NCI-H345 treated with DMSO at 0.1 percent for 48 hours (cell line): ENCODE results near the gene INF2.

Source experiments
- DNase-seq: peaks from one replicate; lab custom pipeline; 2025; ENCODE audit not compliant: unreplicated experiment; lab: John Stamatoyannopoulos, UW

The INF2 gene

DNA sequence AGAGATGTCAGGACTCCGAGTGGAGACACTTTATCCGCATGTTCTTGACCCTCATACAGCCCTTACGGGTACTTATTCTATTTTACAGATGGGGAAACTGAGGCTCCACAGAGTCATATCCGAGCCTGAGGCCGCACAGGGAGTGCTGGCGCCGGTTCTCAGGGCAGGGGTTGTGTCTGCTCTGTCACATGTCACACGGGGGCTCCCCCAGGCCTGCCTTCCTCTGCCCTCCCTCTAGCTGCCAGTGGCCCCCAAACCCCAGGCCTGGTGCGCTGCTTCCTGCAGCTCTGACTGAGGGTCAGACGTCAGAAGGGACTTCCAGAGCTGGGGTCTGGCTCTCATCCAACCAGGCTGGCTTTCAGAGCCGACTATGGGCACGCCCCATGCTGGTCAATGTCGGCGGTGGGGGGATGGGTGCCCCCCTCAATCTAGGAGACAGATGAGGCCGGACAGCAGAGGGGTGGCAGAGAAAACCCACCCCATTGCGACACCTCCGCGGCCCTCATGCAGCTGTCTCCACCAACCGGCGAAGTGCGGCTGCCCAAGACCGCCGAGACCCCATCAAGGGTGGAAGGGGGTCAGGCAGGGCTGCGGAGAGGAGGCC, 811 bp upstream of the INF2 start:
- no peak for DNase-seq

- DNase-seq = no peak
Observed at GRCh38 chr14:104689881-104690711, 678 bp downstream of the INF2 start.

- DNase-seq = no peak
Observed at GRCh38 chr14:104690861-104691455, 1.5 kb downstream of the INF2 start.

DNA sequence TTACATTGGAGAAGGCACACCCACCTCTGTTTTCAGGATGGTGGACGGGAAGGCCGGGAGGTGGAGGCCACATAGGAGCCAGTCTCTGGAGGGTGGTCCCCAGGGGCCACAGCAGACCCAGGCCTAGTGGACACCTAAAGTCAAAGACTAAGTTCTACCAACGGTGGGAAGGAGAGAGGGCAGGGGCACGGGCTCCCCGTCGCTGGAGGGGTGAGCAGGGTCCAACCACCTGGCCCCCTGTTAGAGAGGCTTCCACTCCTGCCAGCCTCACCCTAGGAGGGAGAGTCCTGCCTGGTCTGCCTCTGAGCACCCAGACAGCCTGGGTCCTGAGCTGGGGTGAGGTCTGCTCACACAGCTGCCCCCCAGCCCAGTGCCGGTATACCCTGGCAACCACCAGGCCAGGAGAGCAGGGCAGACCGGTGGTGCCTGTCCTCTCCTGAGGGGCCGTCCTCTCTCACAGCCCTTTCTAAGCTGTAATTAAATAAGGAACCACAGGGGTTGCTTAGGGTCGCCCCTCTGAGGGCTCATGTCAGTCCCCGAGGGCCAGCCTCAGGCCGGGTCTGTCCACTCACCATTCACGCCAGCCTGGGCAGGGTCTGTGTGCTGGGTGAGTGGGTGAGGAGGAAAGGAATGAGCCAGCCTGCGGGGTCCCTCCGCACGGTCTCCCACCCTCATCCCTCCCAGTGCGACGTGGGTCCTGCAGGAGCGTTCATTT, 2.3 kb downstream of the INF2 start:
- no peak for DNase-seq

- no peak for DNase-seq
Observed at GRCh38 chr14:104692261-104692938, 3.0 kb downstream of the INF2 start.

- no peak for DNase-seq
Observed at GRCh38 chr14:104692939-104693315, 3.5 kb downstream of the INF2 start.

- DNase-seq = no peak
Observed at GRCh38 chr14:104693482-104694431, 4.3 kb downstream of the INF2 start.

DNA sequence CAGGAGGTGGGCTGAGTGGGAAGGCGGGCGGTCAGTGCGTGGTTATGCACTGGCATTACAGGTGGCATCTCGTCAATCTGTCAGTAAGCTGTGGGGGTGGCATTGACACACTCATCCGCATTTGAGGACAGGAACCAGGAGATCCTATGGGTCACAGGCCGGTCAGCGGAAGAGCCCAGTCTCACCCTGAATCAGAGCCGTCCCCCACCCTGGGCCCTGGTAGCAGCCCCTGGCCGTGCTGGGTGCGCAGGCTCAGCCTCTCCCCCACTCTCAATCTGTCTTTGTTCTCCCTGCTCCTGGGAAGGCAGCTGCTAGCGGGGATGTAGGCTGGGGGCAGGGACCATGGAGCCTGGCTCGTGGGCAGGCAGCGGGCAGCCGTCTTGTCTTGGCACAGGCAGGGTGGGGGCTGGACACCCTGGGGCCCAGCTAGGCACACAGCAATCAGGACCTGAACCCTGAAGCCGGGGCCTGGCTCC, 5.1 kb downstream of the INF2 start:
- no peak for DNase-seq

- no peak for DNase-seq
Observed at GRCh38 chr14:104694991-104695659, 5.7 kb downstream of the INF2 start.

GRCh38 chr14:104695660-104696000, 6.2 kb downstream of the INF2 start:
- no peak for DNase-seq

- no peak for DNase-seq
Observed at GRCh38 chr14:104696671-104697316, 7.4 kb downstream of the INF2 start.

GRCh38 chr14:104697317-104697703, 7.9 kb downstream of the INF2 start:
- no peak for DNase-seq

DNA sequence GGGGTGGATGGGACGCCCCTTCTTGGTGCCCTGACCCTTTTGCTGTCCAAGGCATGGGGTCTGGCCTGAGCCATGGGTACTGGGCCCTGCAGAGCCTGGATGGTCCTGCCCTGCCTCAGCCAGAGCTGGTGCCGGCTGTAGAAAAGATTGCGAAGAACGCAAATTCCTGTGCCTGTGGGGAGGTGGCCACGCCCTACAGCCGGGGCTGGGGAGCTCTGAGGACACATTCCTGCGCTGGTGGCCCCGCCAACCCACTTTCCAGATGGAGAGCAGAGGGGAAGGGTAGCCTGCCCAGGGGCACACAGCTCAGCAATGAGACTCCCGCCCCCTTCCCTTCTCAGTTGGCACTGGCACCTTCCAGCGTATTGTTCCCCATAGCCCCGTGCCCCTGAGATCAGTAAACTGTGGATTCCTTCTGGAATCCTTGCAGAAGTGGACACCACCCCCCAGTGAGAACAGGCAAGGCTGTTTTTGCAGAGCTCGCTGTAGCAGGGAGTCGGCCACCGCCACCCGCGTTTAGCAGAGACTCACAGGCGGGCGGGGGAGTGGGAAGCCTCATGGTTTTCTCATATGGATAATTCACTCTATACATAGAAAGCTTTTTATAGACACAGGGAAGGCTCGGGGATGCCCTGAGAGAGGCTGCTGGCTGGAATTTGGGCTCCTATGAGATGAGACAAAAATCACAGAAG, 8.6 kb downstream of the INF2 start:
- DNase-seq = no peak

DNA sequence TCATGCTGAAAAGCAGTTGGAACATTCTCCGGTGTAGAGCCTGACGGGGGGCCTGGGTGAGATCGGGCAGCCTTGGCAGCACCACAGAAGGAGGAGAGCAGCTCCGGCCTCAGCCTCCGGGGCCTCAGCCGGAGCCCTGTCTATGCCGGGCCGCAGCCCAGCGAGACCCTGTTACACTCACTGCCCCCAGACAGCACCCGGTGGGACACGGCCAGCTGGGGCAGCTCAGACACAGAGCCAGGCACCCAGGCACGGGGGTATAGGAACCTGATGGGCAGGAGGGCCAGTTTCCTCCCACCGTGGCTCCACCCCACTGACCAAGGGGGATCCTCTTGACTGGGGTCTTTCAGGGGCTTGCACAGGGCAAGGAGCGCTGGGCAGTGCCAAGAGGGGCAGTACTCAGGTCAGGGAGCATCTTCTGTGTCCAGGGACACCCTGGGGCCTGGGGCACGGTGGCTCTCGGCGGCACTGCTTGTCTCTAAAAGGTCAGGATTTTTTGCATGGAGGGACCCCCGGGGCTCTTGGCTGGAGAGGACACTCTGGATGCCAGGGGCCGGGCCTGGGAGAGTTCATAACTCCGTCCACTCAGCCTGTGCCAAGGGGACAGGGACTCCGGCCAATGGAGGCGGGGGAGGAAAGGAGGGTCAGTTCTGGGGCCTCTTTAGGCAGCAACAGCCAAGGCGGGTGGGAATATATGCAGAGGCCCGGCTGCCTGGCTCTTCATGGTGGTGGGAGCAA, 9.4 kb downstream of the INF2 start:
- no peak for DNase-seq

DNA sequence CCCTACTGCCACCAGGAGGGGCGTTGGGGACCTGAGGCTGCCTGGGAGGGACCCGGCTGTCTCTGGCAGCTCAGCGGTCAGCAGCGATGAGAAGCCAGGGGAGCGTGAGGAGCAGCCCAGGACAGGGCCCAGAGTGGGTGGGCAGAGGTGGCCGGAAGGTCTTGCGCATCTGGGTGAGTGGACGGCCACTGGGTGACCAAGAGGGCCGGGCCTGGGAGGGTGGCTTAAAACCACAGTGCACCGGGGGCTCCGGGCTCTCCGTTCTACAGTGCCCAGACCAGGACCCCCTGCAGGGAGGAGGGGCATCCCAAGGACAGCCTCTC, 10.0 kb downstream of the INF2 start:
- DNase-seq = no peak

DNA sequence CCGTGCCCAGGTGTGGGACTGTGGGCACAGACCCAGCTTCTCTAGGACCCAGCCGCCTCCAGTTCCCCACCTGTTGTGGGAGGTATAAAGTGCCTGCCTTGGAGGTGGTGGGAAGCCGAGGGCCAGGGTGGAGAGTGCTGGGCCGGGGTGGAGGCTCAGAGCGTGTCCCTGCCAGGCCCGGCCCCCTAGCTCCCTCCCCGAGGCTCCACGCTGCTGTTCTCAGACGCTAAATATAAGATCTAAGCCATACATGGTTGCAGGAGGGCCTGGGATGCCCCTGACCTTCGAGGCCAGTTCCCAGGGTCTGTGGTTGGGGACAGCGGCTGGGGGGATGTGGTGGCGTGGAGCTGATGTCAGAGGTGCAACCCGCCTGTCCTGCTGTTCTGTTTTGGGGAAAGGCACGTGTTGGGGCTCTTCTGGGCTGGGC, 10.8 kb downstream of the INF2 start:
- no peak for DNase-seq

- DNase-seq = no peak
Observed at GRCh38 chr14:104700747-104701217, 11.4 kb downstream of the INF2 start.
